ENCODE measurements around the gene ATP9A. TPM values are rescaled to one million over a fixed set of nuclear protein-coding genes. Genes with fewer than 3 reads are reported as not detected.

Gene ATP9A
- total and polyA plus RNA-seq, 2 donors (not counting 3 experiments of a cell fraction or from before 2014, with no cell fraction given), result 20.9 to 41.5 TPM

GRCh38 chr20:51695574-51696303 lies 72.5 kb downstream of the ATP9A start:
- Histone ChIP-seq H3K9me3 (replicated peaks; ENCODE audit: control insufficient read depth, insufficient read depth, low read length) (no peaks in the 10 kb centered on the region), H3K79me2 (ENCODE audit: control insufficient read depth, insufficient read depth, low read length) (no peaks in the 10 kb centered on the region), H3K27me3 (ENCODE audit: control insufficient read depth in 2 of 2, insufficient read depth in 2 of 2, low read length in 2 of 2) (no peaks in the 10 kb centered on the region), H3K36me3 (ENCODE audit: control insufficient read depth in 2 of 2, extremely low read depth in 1 of 2, insufficient read depth in 2 of 2, low read length in 2 of 2) (peaks cover 0 to 8% of the 10 kb centered on the region in 2 experiments), H3K4me2 (ENCODE audit: insufficient read depth, low read length) (peak overlapping the region; percentile 68), H3K27ac (ENCODE audit: insufficient read depth, low read depth, low read length) (peak overlapping the region; percentile 98), H2AFZ (ENCODE audit: low read depth, low read length) (peak overlapping the region; percentile 57), H3K9me1 (replicated peaks; ENCODE audit: control insufficient read depth, extremely low read depth, insufficient read depth, low read length) (no peaks in the 10 kb centered on the region), H3K4me1 (ENCODE audit: control insufficient read depth, extremely low read depth, insufficient read depth, low read length) (peaks cover 31% of the 10 kb centered on the region), H3K4me3 (replicated peaks in 1 of 3; ENCODE audit: insufficient read depth in 1 of 3, low read depth in 1 of 3, low read length in 3 of 3) (peak overlapping the region in 1 of 3 experiments; percentile 8), H3K9ac (replicated peaks; ENCODE audit: extremely low read depth, insufficient read depth, low read length) (peak overlapping the region; percentile 88), H4K20me1 (replicated peaks; ENCODE audit: control insufficient read depth, extremely low read depth, insufficient read depth, low read length) (no peaks in the 10 kb centered on the region)
- intact Hi-C loops (cut with micrococcal nuclease) (loop anchor here (1.0 to 5.0 kb wide), 5 partner anchors 34 to 107 kb away; partner anchors contain the start of genes ATP9A and SALL4), dilution Hi-C loops (cut with MboI; ENCODE audit: extremely low pct_ligation_motif_present, low sequenced_read_pairs) (no loop called here)
- CTCF ChIA-PET, result interaction anchor here (0.7 to 3.1 kb wide), 18 partner anchors 10 to 408 kb away, joined by 3 to 15 read pairs (median 4); no protein-coding TSS in a partner anchor
- TSS peak; percentile 93 for BruUV-seq (replicated peaks)
- POLR2A ChIA-PET, result interaction anchor here (2.0 kb wide), 1 partner anchor 35 kb away, joined by 10 read pairs; no protein-coding TSS in a partner anchor
- FAIRE-seq (peak; percentile 77), DNase-seq (ENCODE audit: low read depth, low spot score) (peak; percentile 96)
- TF ChIP-seq CTCF (IDR thresholded peaks at IDR 0.05; ENCODE audit: extremely low read depth in 1 of 2, insufficient read depth in 1 of 2, low read depth in 1 of 2, low read length in 2 of 2), result no peak
- no peak for TF ChIP-seq POLR2A (IDR thresholded peaks at IDR 0.05; ENCODE audit: low read depth, low read length)
- TF ChIP-seq JUN (IDR thresholded peaks at IDR 0.05; ENCODE audit: borderline replicate concordance, insufficient read depth, insufficient read length, low read depth), result peak; percentile 71
- TF ChIP-seq GATA2 (IDR thresholded peaks at IDR 0.05; ENCODE audit: insufficient read depth, insufficient read length, low read depth, low read length), result peak; percentile 83
- no peak for TF ChIP-seq MYC (IDR thresholded peaks at IDR 0.05; ENCODE audit: low read depth, low read length)
- peak; percentile 91 for TF ChIP-seq FOS (IDR thresholded peaks at IDR 0.05; ENCODE audit: borderline replicate concordance, insufficient read depth, low read length)
- TF ChIP-seq, protein P1, sequence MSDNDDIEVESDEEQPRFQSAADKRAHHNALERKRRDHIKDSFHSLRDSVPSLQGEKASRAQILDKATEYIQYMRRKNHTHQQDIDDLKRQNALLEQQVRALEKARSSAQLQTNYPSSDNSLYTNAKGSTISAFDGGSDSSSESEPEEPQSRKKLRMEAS (IDR thresholded peaks at IDR 0.05; ENCODE audit: insufficient read depth, insufficient read length), result no peak
- TF ChIP-seq POLR2AphosphoS5 (IDR thresholded peaks at IDR 0.05; ENCODE audit: insufficient read depth, low read depth, low read length), result peak; percentile 60
- no peak for TF ChIP-seq EZH2 (IDR thresholded peaks at IDR 0.05; ENCODE audit: borderline replicate concordance, low read depth, low read length, severe bottlenecking)
